Esophagus muscularis mucosa (tissue), 4 donors: ENCODE data around the gene DISP3. TPM values are rescaled to one million over a fixed set of nuclear protein-coding genes. Genes with fewer than 3 reads are reported as not detected.

Experiments used
- DNase-seq: peaks from one replicate; pipeline ENCODE4 v3.0.0-alpha.2; 2017; ENCODE audit errors: extremely low spot score
- H3K27ac ChIP-seq, 4 donors: fragments of 200-600 bp; sonication (generic); replicated peaks in 1 of 4; 1 replicate in 3 of 4; 2 replicates in 1 of 4; pipeline ENCODE4 v1.5.1; 2016 to 2019; ENCODE audit warnings: mild to moderate bottlenecking in 1 of 4
- H3K27me3 ChIP-seq, 4 donors: fragments of 200-600 bp; sonication (generic); one replicate each; pipeline versions ENCODE4 v1.5.1 to v1.6.0; 2016 to 2019
- H3K36me3 ChIP-seq, 4 donors: fragments of 200-600 bp; sonication (generic); one replicate each; pipeline ENCODE4 v1.5.1; 2016 to 2019
- H3K4me1 ChIP-seq, 4 donors: fragments of 200-600 bp; sonication (generic); one replicate each; pipeline ENCODE4 v1.5.1; 2016 to 2019
- H3K4me3 ChIP-seq, 4 donors: fragments of 200-600 bp; sonication (generic); 1 replicate in 2 of 4; 2 replicates in 2 of 4; pipeline ENCODE4 v1.5.1; 2016 to 2019; ENCODE audit warnings: mild to moderate bottlenecking in 4 of 4, moderate library complexity in 1 of 4
- H3K9me3 ChIP-seq, 4 donors: fragments of 200-600 bp; sonication (generic); 1 replicate in 3 of 4; 2 replicates in 1 of 4; pipeline ENCODE4 v1.5.1; 2016 to 2019
- EP300 ChIP-seq: sonication (generic); formaldehyde crosslinking; IDR thresholded peaks from one replicate; pipeline ENCODE4 v1.6.1; 2017; ENCODE audit warnings: antibody characterized with exemption
- POLR2A ChIP-seq: fragments of 450-650 bp; IDR thresholded peaks from one replicate; pipeline ENCODE4 v1.6.1; 2017; ENCODE audit warnings: antibody characterized with exemption, moderate library complexity, mild to moderate bottlenecking, low read depth
- POLR2AphosphoS5 ChIP-seq, 2 donors: sonication (generic); formaldehyde crosslinking; IDR thresholded peaks; one replicate each; pipeline ENCODE4 v1.6.1; 2017; ENCODE audit warnings: antibody characterized with exemption in 2 of 2
- WGBS: methylation state at CpG from one replicate; pipeline ENCODE4 v1.1.5; 2018; 5-methylcytosine and 5-hydroxymethylcytosine counted together
- intact Hi-C: fragments of 100-400 bp; cut with DNase I; formaldehyde crosslinking; loops from one replicate; pipeline ENCODE4 v1.15.1; 2023
- total RNA-seq, 4 donors: library from RNA; depleted of rRNA; stranded (reverse); fragments of >200 nt; gene quantifications; one replicate each; pipeline versions ENCODE4 v1.1.0 to v1.2.1, GENCODE V29; 2016
- TF ChIP-seq, protein P1 (sequence below), 3 experiments: fragments of 200-600 bp in 2 of 3; fragments of 450-650 bp in 1 of 3; sonication (generic) in 2 of 3; IDR thresholded peaks; one replicate each; pipeline ENCODE4 v1.5.1; 2017 to 2019; ENCODE audit warnings: antibody characterized with exemption in 3 of 3, mild to moderate bottlenecking in 2 of 3, moderate library complexity in 1 of 3

The DISP3 gene
- total RNA-seq, 4 donors from 2014 or later: not detected

GRCh38 chr1:11484321-11484655 lies 5.3 kb downstream of the DISP3 start:
- Histone ChIP-seq H3K27ac (no peak overlapping the region), H3K27me3 (peaks cover 0 to 93% (median 32%) of the 10 kb centered on the region in 4 donors), H3K9me3 (no peaks in the 10 kb centered on the region), H3K4me3 (no peak overlapping the region), H3K4me1 (peaks cover 7 to 18% (median 9%) of the 10 kb centered on the region in 4 donors), H3K36me3 (no peaks in the 10 kb centered on the region)
- DNase-seq: no peak
- TF ChIP-seq POLR2A: no peak
- TF ChIP-seq, protein P1, sequence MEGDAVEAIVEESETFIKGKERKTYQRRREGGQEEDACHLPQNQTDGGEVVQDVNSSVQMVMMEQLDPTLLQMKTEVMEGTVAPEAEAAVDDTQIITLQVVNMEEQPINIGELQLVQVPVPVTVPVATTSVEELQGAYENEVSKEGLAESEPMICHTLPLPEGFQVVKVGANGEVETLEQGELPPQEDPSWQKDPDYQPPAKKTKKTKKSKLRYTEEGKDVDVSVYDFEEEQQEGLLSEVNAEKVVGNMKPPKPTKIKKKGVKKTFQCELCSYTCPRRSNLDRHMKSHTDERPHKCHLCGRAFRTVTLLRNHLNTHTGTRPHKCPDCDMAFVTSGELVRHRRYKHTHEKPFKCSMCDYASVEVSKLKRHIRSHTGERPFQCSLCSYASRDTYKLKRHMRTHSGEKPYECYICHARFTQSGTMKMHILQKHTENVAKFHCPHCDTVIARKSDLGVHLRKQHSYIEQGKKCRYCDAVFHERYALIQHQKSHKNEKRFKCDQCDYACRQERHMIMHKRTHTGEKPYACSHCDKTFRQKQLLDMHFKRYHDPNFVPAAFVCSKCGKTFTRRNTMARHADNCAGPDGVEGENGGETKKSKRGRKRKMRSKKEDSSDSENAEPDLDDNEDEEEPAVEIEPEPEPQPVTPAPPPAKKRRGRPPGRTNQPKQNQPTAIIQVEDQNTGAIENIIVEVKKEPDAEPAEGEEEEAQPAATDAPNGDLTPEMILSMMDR (IDR thresholded peaks at IDR 0.05): no peak
- 53% methylated on average over 7 of the region's 7 CpGs for WGBS
- intact Hi-C loops: no loop called here

DNA sequence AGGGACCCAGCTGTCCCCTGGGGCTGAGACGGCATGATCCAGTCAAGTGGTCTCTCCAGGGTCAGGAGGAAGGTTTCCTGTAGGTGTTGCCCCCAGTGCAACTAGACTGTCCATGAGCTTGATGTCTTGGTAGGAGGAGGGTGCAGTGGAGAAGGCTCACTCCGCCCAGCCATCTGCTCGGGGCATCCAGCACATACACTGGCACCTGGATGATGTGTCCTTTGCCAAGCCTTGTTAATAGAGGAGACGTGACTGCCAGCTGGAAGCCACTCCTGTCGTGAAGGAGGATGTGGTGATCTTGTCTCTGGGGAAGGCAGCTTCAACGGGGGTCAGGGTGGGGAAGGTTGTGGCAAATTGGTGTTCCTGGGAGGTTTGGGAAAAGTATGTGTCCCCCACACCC lies 6.2 kb downstream of the DISP3 start:
- Histone ChIP-seq H3K27me3 (peaks cover 0 to 93% (median 23%) of the 10 kb centered on the region in 4 donors), H3K27ac (no peak overlapping the region), H3K4me3 (no peak overlapping the region), H3K36me3 (no peaks in the 10 kb centered on the region), H3K9me3 (no peaks in the 10 kb centered on the region), H3K4me1 (peaks cover 0 to 9% (median under 1%) of the 10 kb centered on the region in 4 donors)
- WGBS: 75% methylated on average over 5 of the region's 6 CpGs
- TF ChIP-seq POLR2AphosphoS5 (IDR thresholded peaks at IDR 0.05) (no peak), EP300 (no peak), POLR2A (no peak)
- TF ChIP-seq, protein P1 (IDR thresholded peaks at IDR 0.05): no peak
- DNase-seq: no peak
- intact Hi-C loops: no loop called here

DNA sequence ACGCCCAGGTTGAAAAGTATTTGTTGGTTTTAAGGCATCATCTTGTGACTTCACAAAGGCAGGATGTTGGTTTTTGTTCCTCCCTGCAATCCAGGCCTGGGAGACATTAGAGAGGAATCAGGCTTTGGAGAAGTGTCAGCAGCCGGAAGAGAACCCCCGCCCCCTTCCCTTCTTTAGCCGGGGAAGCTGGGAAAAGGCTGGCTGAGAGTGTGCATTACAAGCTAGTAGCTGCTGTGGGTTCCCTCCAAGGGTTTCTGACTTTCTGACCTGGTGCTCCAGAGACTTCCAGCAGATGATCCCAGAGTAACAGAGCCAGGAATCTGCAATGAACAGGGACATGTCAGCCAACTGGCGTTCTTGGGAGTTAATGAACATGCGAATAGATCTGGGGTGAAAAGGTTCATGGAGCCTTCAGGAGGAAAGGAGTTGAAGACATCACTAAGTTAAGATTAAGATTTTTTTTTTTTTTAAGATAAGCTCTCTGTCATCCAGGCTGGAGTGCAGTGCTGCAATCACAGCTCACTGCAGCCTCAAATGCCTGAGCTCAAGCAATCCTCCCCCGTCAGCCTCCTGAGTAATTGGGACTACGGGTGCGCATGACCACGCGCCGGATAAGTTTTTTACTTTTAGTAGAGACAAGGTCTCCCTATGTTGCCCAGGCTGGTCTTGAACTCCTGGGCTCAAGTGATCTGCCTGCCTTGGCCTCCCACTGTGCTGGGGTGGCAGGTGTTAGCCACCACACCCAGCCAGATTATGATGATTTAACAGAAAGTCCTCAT lies 7.5 kb downstream of the DISP3 start:
- H3K4me3 ChIP-seq: no peak overlapping the region

GRCh38 chr1:11487196-11487751 lies 8.3 kb downstream of the DISP3 start:
- peaks cover 0 to 7% (median 0%) of the 10 kb centered on the region in 4 donors for H3K4me1 ChIP-seq
- peaks cover 0 to 87% (median 4%) of the 10 kb centered on the region in 4 donors for H3K27me3 ChIP-seq
- DNase-seq: no peak
- no peak overlapping the region for H3K27ac ChIP-seq
- WGBS: 47% methylated on average over 10 of the region's 10 CpGs
- no peaks in the 10 kb centered on the region for H3K36me3 ChIP-seq
- no peaks in the 10 kb centered on the region for H3K9me3 ChIP-seq
- no peak overlapping the region for H3K4me3 ChIP-seq
- intact Hi-C loops: no loop called here
- TF ChIP-seq POLR2A (no peak), EP300 (no peak), POLR2AphosphoS5 (IDR thresholded peaks at IDR 0.05) (no peak)
- TF ChIP-seq, protein P1 (IDR thresholded peaks at IDR 0.05): no peak

More for the DNA sequence above, 7.5 kb downstream of the DISP3 start:
- H3K36me3 ChIP-seq: no peaks in the 10 kb centered on the region
- H3K4me1 ChIP-seq: peaks cover 0 to 7% (median 0%) of the 10 kb centered on the region in 4 donors
- peaks cover 0 to 92% (median 11%) of the 10 kb centered on the region in 4 donors for H3K27me3 ChIP-seq
- H3K9me3 ChIP-seq: no peaks in the 10 kb centered on the region
- no peak for DNase-seq
- TF ChIP-seq POLR2A (no peak), POLR2AphosphoS5 (IDR thresholded peaks at IDR 0.05) (no peak), EP300 (no peak)
- TF ChIP-seq, protein P1 (IDR thresholded peaks at IDR 0.05): no peak
- H3K27ac ChIP-seq: no peak overlapping the region
- WGBS: 64% methylated on average over 11 of the region's 12 CpGs
- intact Hi-C loops: no loop called here
